ENCODE data around the gene ABTB2.

GRCh38 chr11:34343686-34344085 lies 14.1 kb downstream of the ABTB2 start:
- no peak for TF ChIP-seq FOXA1 (IDR thresholded peaks at IDR 0.05)
- no peak for TF ChIP-seq BHLHE40 (IDR thresholded peaks at IDR 0.05; ENCODE audit: borderline replicate concordance)
- TF ChIP-seq ELF4 (IDR thresholded peaks at IDR 0.05), result no peak
- TF ChIP-seq FOXK2 (IDR thresholded peaks at IDR 0.05), result no peak
- no peak for TF ChIP-seq SUZ12 (IDR thresholded peaks at IDR 0.05)
- no peak for TF ChIP-seq L3MBTL2 (conservative IDR thresholded peaks at IDR 0.05)
- no peak for TF ChIP-seq SP1 (IDR thresholded peaks at IDR 0.05)
- TF ChIP-seq FOXM1 (IDR thresholded peaks at IDR 0.05; ENCODE audit: borderline replicate concordance), result no peak
- TF ChIP-seq TARDBP (IDR thresholded peaks at IDR 0.05), result no peak

Data from HEK293T (cell line).